ENCODE measurements around the gene UBA3.

Gene UBA3

GRCh38 chr3:69048990-69049389, 31.2 kb downstream of the UBA3 start:
- H4K20me1 ChIP-seq (ENCODE audit: insufficient read depth, low read length, poor library complexity, severe bottlenecking): peaks cover 38% of the 10 kb centered on the region

GRCh38 chr3:69044608-69045007, 35.6 kb downstream of the UBA3 start:
- Histone ChIP-seq H3K36me3 (ENCODE audit: insufficient read depth, low read length) (peaks cover 45% of the 10 kb centered on the region; the same call in 1 of the 2 replicates), H3K9me3 (ENCODE audit: insufficient read depth, low read depth, low read length) (no peaks in the 10 kb centered on the region), H3F3A (ENCODE audit: low read depth) (no peaks in the 10 kb centered on the region), H3K27me3 (ENCODE audit: insufficient read depth, low read length, poor library complexity, severe bottlenecking) (no peaks in the 10 kb centered on the region), H3K9me2 (replicated peaks; ENCODE audit: low read depth, low read length) (no peaks in the 10 kb centered on the region), H4K20me1 (ENCODE audit: insufficient read depth, low read length, poor library complexity, severe bottlenecking) (peaks cover 23% of the 10 kb centered on the region), H3K4me1 (ENCODE audit: insufficient read depth, low read length, poor library complexity, severe bottlenecking) (peaks cover 47% of the 10 kb centered on the region), H3K79me2 (ENCODE audit: insufficient read depth, low read length) (peaks cover 47% of the 10 kb centered on the region), H3K9ac (ENCODE audit: low read depth, low read length, poor library complexity, severe bottlenecking) (no peak overlapping the region), H2AFZ (ENCODE audit: low read length) (no peak overlapping the region), H3K4me2 (ENCODE audit: low read depth, low read length, poor library complexity, severe bottlenecking) (peak overlapping the region; percentile 58), H3K4me3 (ENCODE audit: low read length, poor library complexity, severe bottlenecking) (peak overlapping the region; percentile 42)
- TF ChIP-seq EZH2phosphoT487 (IDR thresholded peaks at IDR 0.05; ENCODE audit: borderline replicate concordance) (no peak), CTCF (conservative IDR thresholded peaks at IDR 0.05; ENCODE audit: low read length) (no peak)

More at GRCh38 chr3:69048990-69049389, 31.2 kb downstream of the UBA3 start:
- Histone ChIP-seq H3K79me2 (ENCODE audit: insufficient read depth, low read length) (peaks cover 71% of the 10 kb centered on the region), H3K9me3 (ENCODE audit: insufficient read depth, low read depth, low read length) (no peaks in the 10 kb centered on the region), H3K36me3 (ENCODE audit: insufficient read depth, low read length) (peaks cover 23% of the 10 kb centered on the region; the same call in 1 of the 2 replicates), H2AFZ (ENCODE audit: low read length) (no peak overlapping the region), H3K9me2 (replicated peaks; ENCODE audit: low read depth, low read length) (no peaks in the 10 kb centered on the region), H3K4me1 (ENCODE audit: insufficient read depth, low read length, poor library complexity, severe bottlenecking) (peaks cover 58% of the 10 kb centered on the region), H3K9ac (ENCODE audit: low read depth, low read length, poor library complexity, severe bottlenecking) (peak overlapping the region; percentile 50), H3F3A (ENCODE audit: low read depth) (no peaks in the 10 kb centered on the region), H3K27me3 (ENCODE audit: insufficient read depth, low read length, poor library complexity, severe bottlenecking) (no peaks in the 10 kb centered on the region), H3K4me3 (ENCODE audit: low read length, poor library complexity, severe bottlenecking) (peak overlapping the region; percentile 61), H3K4me2 (ENCODE audit: low read depth, low read length, poor library complexity, severe bottlenecking) (peak overlapping the region; percentile 95)
- TF ChIP-seq EZH2phosphoT487 (IDR thresholded peaks at IDR 0.05; ENCODE audit: borderline replicate concordance): no peak
- TF ChIP-seq CTCF (conservative IDR thresholded peaks at IDR 0.05; ENCODE audit: low read length): no peak

- H3K4me2 ChIP-seq (ENCODE audit: low read depth, low read length, poor library complexity, severe bottlenecking): no peak overlapping the region
- no peaks in the 10 kb centered on the region for H3K9me3 ChIP-seq (ENCODE audit: insufficient read depth, low read depth, low read length)
- H3K9ac ChIP-seq (ENCODE audit: low read depth, low read length, poor library complexity, severe bottlenecking): no peak overlapping the region
- TF ChIP-seq CTCF (conservative IDR thresholded peaks at IDR 0.05; ENCODE audit: low read length) (no peak), EZH2phosphoT487 (IDR thresholded peaks at IDR 0.05; ENCODE audit: borderline replicate concordance) (no peak)
- no peaks in the 10 kb centered on the region for H3K4me1 ChIP-seq (ENCODE audit: insufficient read depth, low read length, poor library complexity, severe bottlenecking)
- H3K36me3 ChIP-seq (ENCODE audit: insufficient read depth, low read length): peaks cover 64% of the 10 kb centered on the region
- no peaks in the 10 kb centered on the region for H3K27me3 ChIP-seq (ENCODE audit: insufficient read depth, low read length, poor library complexity, severe bottlenecking)
- H2AFZ ChIP-seq (ENCODE audit: low read length): no peak overlapping the region
- H4K20me1 ChIP-seq (ENCODE audit: insufficient read depth, low read length, poor library complexity, severe bottlenecking): no peaks in the 10 kb centered on the region
- no peaks in the 10 kb centered on the region for H3F3A ChIP-seq (ENCODE audit: low read depth)
- H3K79me2 ChIP-seq (ENCODE audit: insufficient read depth, low read length): no peaks in the 10 kb centered on the region
- H3K4me3 ChIP-seq (ENCODE audit: low read length, poor library complexity, severe bottlenecking): no peak overlapping the region
- H3K9me2 ChIP-seq (replicated peaks; ENCODE audit: low read depth, low read length): no peaks in the 10 kb centered on the region
Measured at GRCh38 chr3:69033470-69033869, 46.7 kb downstream of the UBA3 start.
